Testis (tissue), 3 donors: Measurements from ENCODE around the gene CHST13. TPM values are rescaled to one million over a fixed set of nuclear protein-coding genes. Genes with fewer than 3 reads are reported as not detected.

ENCODE experiments used
- DNase-seq: peaks from one replicate; pipeline ENCODE4 v3.0.0-alpha.2; 2019
- H3K27ac ChIP-seq, 2 donors: fragments of 200-600 bp; sonication (generic); one replicate each; pipeline ENCODE4 v1.5.1; 2019
- H3K27me3 ChIP-seq: fragments of 200-600 bp; sonication (generic); one replicate; pipeline ENCODE4 v1.5.1; 2019
- H3K36me3 ChIP-seq: fragments of 200-600 bp; sonication (generic); one replicate; pipeline ENCODE4 v1.5.1; 2017; ENCODE audit warnings: low read depth; ENCODE audit errors: missing control alignments
- H3K4me1 ChIP-seq: fragments of 200-600 bp; sonication (generic); one replicate; pipeline ENCODE4 v1.5.1; 2019
- H3K4me3 ChIP-seq, 2 donors: fragments of 200-600 bp; sonication (generic); one replicate each; pipeline ENCODE4 v1.5.1; 2017 to 2019
- H3K9me3 ChIP-seq: fragments of 200-600 bp; sonication (generic); one replicate; pipeline ENCODE4 v1.5.1; 2017
- CTCF ChIP-seq, 3 experiments: fragments of 450-650 bp in 2 of 3; fragments of 200-600 bp in 1 of 3; sonication (generic) in 1 of 3; IDR thresholded peaks; one replicate each; pipeline ENCODE4 v1.5.1; 2016 to 2019; ENCODE audit warnings: antibody characterized with exemption in 3 of 3, mild to moderate bottlenecking in 2 of 3, moderate library complexity in 1 of 3
- POLR2A ChIP-seq: fragments of 450-650 bp; IDR thresholded peaks from one replicate; pipeline ENCODE4 v1.6.1; 2017; ENCODE audit warnings: antibody characterized with exemption, mild to moderate bottlenecking, moderate library complexity
- WGBS, 2 donors: methylation state at CpG; one replicate each; pipeline ENCODE4 v1.1.5; 2018; 5-methylcytosine and 5-hydroxymethylcytosine counted together
- intact Hi-C: fragments of 100-400 bp; cut with DNase I; formaldehyde crosslinking; loops from one replicate; pipeline ENCODE4 v1.15.1; 2023; ENCODE audit warnings: low total_unique reads
- polyA plus RNA-seq: library from polyadenylated mRNA; stranded (reverse); fragments of 350-450 nt; fragmentation: Illumina TruSeq; extraction: RNeasy Lipid Tissue Mini Kit (QIAGEN cat#74804); gene quantifications from one replicate; pipeline ENCODE4 v1.2.3, GENCODE V29; 2014; ENCODE audit warnings: low read depth, low replicate concordance; ENCODE audit not compliant: insufficient read depth
- total RNA-seq, 2 donors: library from RNA; depleted of rRNA; stranded (reverse); fragments of >200 nt; gene quantifications; one replicate each; pipeline ENCODE4 v1.2.3, GENCODE V29; 2016

Gene CHST13
- total and polyA plus RNA-seq, 3 donors from 2014 or later: 13.3 to 21.7 (median 21.4) TPM

- H3K9me3 ChIP-seq: no peaks in the 10 kb centered on the region
- no peaks in the 10 kb centered on the region for H3K27me3 ChIP-seq
- DNase-seq: no peak
- peak overlapping the region; percentile 89 to 93 for H3K27ac ChIP-seq
- H3K4me3 ChIP-seq: peak overlapping the region; percentile 65 to 67
- intact Hi-C loops: no loop called here
- WGBS, 2 donors: 9 to 11% methylated on average over 38 to 48 of the region's 66 CpGs
- H3K36me3 ChIP-seq: no peaks in the 10 kb centered on the region
- TF ChIP-seq POLR2A (peak; percentile 35), CTCF (IDR thresholded peaks at IDR 0.05) (no peak)
- H3K4me1 ChIP-seq: peaks cover 27% of the 10 kb centered on the region
These were observed 47.5 kb upstream of the CHST13 start for GRCh38 chr3:126476166-126477060.

GRCh38 chr3:126477061-126477380, 46.9 kb upstream of the CHST13 start:
- no peaks in the 10 kb centered on the region for H3K36me3 ChIP-seq
- intact Hi-C loops: no loop called here
- no peak overlapping the region for H3K4me3 ChIP-seq
- H3K27ac ChIP-seq: peak overlapping the region; percentile 89 to 93
- no peaks in the 10 kb centered on the region for H3K9me3 ChIP-seq
- H3K27me3 ChIP-seq: no peaks in the 10 kb centered on the region
- peaks cover 24% of the 10 kb centered on the region for H3K4me1 ChIP-seq
- WGBS, 2 donors: 13 to 40% methylated on average over 4 of the region's 4 CpGs
- TF ChIP-seq POLR2A: no peak
- no peak for TF ChIP-seq CTCF (IDR thresholded peaks at IDR 0.05)
- DNase-seq: no peak

GRCh38 chr3:126478581-126479310, 45.2 kb upstream of the CHST13 start:
- Histone ChIP-seq H3K4me1 (peaks cover 7% of the 10 kb centered on the region), H3K27ac (no peak overlapping the region), H3K27me3 (no peaks in the 10 kb centered on the region), H3K4me3 (no peak overlapping the region), H3K9me3 (no peaks in the 10 kb centered on the region), H3K36me3 (no peaks in the 10 kb centered on the region)
- 87 to 93% methylated on average over 14 of the region's 14 CpGs for WGBS, 2 donors
- TF ChIP-seq CTCF (IDR thresholded peaks at IDR 0.05) (no peak), POLR2A (no peak)
- DNase-seq: no peak
- intact Hi-C loops: no loop called here

- Histone ChIP-seq H3K4me3 (no peak overlapping the region), H3K9me3 (no peaks in the 10 kb centered on the region), H3K27me3 (no peaks in the 10 kb centered on the region), H3K4me1 (peaks cover under 1% of the 10 kb centered on the region), H3K36me3 (no peaks in the 10 kb centered on the region), H3K27ac (no peak overlapping the region)
- WGBS, 2 donors: 78 to 90% methylated on average over 1 of the region's 1 CpG
- intact Hi-C loops: no loop called here
- DNase-seq: no peak
- TF ChIP-seq POLR2A (no peak), CTCF (IDR thresholded peaks at IDR 0.05) (no peak)
These were observed 44.3 kb upstream of the CHST13 start for GRCh38 chr3:126479642-126480041.
